B cell (primary cell): ENCODE data around the gene SETDB2.

Experiments used
- EZH2 ChIP-seq: IDR thresholded peaks from 2 replicates; pipeline ENCODE4 v1.6.1; 2012; ENCODE audit warnings: borderline replicate concordance, low read depth, mild to moderate bottlenecking, moderate library complexity, low read length; ENCODE audit not compliant: insufficient read depth, poor library complexity, severe bottlenecking
- TF ChIP-seq, protein P1 (sequence below): fragments of 200-600 bp; IDR thresholded peaks from one replicate; pipeline ENCODE4 v1.8.0; 2022; ENCODE audit warnings: antibody characterized with exemption, mild to moderate bottlenecking

DNA sequence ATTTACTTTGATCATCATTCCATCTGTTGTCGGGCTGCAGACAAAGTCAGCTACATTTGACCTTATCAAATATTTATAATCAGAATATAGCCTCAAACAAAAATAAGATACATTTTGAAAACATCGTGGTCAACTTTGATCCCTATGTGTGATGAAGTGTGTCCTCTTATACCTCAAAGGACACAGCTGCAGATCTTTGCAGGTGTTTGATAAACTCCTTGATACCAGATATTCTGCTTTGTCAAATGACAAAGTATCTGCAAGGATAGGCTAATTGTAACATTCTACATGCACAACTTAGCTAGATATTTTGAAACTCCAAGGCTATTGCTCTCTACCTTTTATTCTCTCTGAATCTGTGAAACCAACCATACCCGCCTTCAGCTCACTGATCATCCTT, 95.7 kb downstream of the SETDB2 start:
- TF ChIP-seq, protein P1, sequence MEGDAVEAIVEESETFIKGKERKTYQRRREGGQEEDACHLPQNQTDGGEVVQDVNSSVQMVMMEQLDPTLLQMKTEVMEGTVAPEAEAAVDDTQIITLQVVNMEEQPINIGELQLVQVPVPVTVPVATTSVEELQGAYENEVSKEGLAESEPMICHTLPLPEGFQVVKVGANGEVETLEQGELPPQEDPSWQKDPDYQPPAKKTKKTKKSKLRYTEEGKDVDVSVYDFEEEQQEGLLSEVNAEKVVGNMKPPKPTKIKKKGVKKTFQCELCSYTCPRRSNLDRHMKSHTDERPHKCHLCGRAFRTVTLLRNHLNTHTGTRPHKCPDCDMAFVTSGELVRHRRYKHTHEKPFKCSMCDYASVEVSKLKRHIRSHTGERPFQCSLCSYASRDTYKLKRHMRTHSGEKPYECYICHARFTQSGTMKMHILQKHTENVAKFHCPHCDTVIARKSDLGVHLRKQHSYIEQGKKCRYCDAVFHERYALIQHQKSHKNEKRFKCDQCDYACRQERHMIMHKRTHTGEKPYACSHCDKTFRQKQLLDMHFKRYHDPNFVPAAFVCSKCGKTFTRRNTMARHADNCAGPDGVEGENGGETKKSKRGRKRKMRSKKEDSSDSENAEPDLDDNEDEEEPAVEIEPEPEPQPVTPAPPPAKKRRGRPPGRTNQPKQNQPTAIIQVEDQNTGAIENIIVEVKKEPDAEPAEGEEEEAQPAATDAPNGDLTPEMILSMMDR, result no peak
- TF ChIP-seq EZH2, result no peak
